ENCODE results near the gene NUCKS1.

The NUCKS1 gene

GRCh38 chr1:205693421-205693991 is 56.5 kb downstream of the NUCKS1 start:
- no peak for DNase-seq

GRCh38 chr1:205692423-205692822 is 57.6 kb downstream of the NUCKS1 start:
- DNase-seq = no peak

- DNase-seq = no peak
Measured at GRCh38 chr1:205690122-205690756, 59.7 kb downstream of the NUCKS1 start.

GRCh38 chr1:205689479-205689878 is 60.5 kb downstream of the NUCKS1 start:
- no peak for DNase-seq

- no peak for DNase-seq
Measured at GRCh38 chr1:205688171-205689080, 61.6 kb downstream of the NUCKS1 start.

GRCh38 chr1:205687242-205687641 is 62.7 kb downstream of the NUCKS1 start:
- DNase-seq = no peak

- no peak for DNase-seq
Measured at GRCh38 chr1:205681364-205681763, 68.6 kb downstream of the NUCKS1 start.

- peak; percentile 62 for DNase-seq
Measured at GRCh38 chr1:205680073-205680851, 69.7 kb downstream of the NUCKS1 start, which contains the start of gene SLC45A3. Gene SLC45A3, minus strand, starts transcription at chr1:205680509. Its CDS starts 15,853 bp downstream, at chr1:205664656.

- DNase-seq = no peak
Measured at GRCh38 chr1:205678286-205679111, 71.5 kb downstream of the NUCKS1 start.

GRCh38 chr1:205677167-205677566 is 72.8 kb downstream of the NUCKS1 start:
- DNase-seq = no peak

GRCh38 chr1:205676597-205676996 is 73.4 kb downstream of the NUCKS1 start:
- no peak for DNase-seq

GRCh38 chr1:205676002-205676401 is 74.0 kb downstream of the NUCKS1 start:
- DNase-seq = no peak

GRCh38 chr1:205675247-205675646 is 74.7 kb downstream of the NUCKS1 start:
- DNase-seq = no peak

- DNase-seq = no peak
Measured at GRCh38 chr1:205672970-205673369, 77.0 kb downstream of the NUCKS1 start.

- no peak for DNase-seq
Measured at GRCh38 chr1:205672395-205672889, 77.5 kb downstream of the NUCKS1 start.

- no peak for DNase-seq
Measured at GRCh38 chr1:205670611-205671430, 79.2 kb downstream of the NUCKS1 start.

GRCh38 chr1:205670150-205670446 is 79.9 kb downstream of the NUCKS1 start:
- DNase-seq = no peak

GRCh38 chr1:205669341-205670149 is 80.4 kb downstream of the NUCKS1 start:
- DNase-seq = no peak

GRCh38 chr1:205668951-205669340 is 81.0 kb downstream of the NUCKS1 start:
- no peak for DNase-seq
